ENCODE measurements around the gene ATG101. TPM values are rescaled to one million over a fixed set of nuclear protein-coding genes. Genes with fewer than 3 reads are reported as not detected.

Gene ATG101
- polyA plus RNA-seq, 1 of the 3 experiments (the other 2 are of a cell fraction): 160 TPM

- peaks cover 0 to 38% of the 10 kb centered on the region in 2 experiments for H3K36me3 ChIP-seq (replicated peaks in 1 of 2; ENCODE audit: control insufficient read depth in 1 of 2, insufficient read depth in 2 of 2, low read length in 1 of 2)
These were observed 8.5 kb downstream of the ATG101 start for GRCh38 chr12:52078276-52078675.

GRCh38 chr12:52079576-52080402, 10.0 kb downstream of the ATG101 start, which contains the start of gene SMIM41:
TSS of gene SMIM41 (plus strand) at chr12:52079704. CDS start at chr12:52079780, 76 bp downstream.
- no peak within 1 kb of the TSS for H3K4me2 ChIP-seq
- ChIA-PET CTCF (interaction anchor here (0.7 to 24.8 kb wide), 7 partner anchors 8 to 142 kb away, joined by 3 to 949 read pairs (median 3); partner anchors contain the start of gene ATG101), POLR2A (interaction anchor here (1.0 kb wide), 1 partner anchor 47 kb away, joined by 3 read pairs; no protein-coding TSS in a partner anchor)
- TF ChIP-seq SIN3A (IDR thresholded peaks at IDR 0.05; ENCODE audit: borderline replicate concordance, low read depth, low read length) (no peak), USF2 (IDR thresholded peaks at IDR 0.05; ENCODE audit: borderline replicate concordance, low read depth, low read length) (no peak), GATA2 (CRISPR knock-in tag; IDR thresholded peaks at IDR 0.05) (no peak), NRF1 (IDR thresholded peaks at IDR 0.05; ENCODE audit: low read depth, low read length) (no peak), JUND (IDR thresholded peaks at IDR 0.05) (no peak), MAX (IDR thresholded peaks at IDR 0.05; ENCODE audit: low read depth) (no peak)
- H3F3A ChIP-seq (replicated peaks; ENCODE audit: insufficient read depth): no peaks in the 10 kb centered on the region
- H3K9me3 ChIP-seq: no peaks in the 10 kb centered on the region
- peak within 1 kb of the TSS in 1 of 2 experiments; percentile 16; a peak in 1 of 4 replicates for H3K27ac ChIP-seq (ENCODE audit: low read depth in 2 of 2, low read length in 1 of 2)
- H2AFZ ChIP-seq (ENCODE audit: low read depth): no peak within 1 kb of the TSS
- peaks cover 0 to 27% of the 10 kb centered on the region in 2 experiments for H3K36me3 ChIP-seq (replicated peaks in 1 of 2; ENCODE audit: control insufficient read depth in 1 of 2, insufficient read depth in 2 of 2, low read length in 1 of 2)
- H3K27me3 ChIP-seq (ENCODE audit: insufficient read depth): no peaks in the 10 kb centered on the region
- no peak within 1 kb of the TSS for H3K4me3 ChIP-seq (ENCODE audit: low read depth in 2 of 2, low read length in 1 of 2)
- H3K9ac ChIP-seq: no peak within 1 kb of the TSS
- DNase-seq: no peak
- peaks cover 38% of the 10 kb centered on the region for H4K20me1 ChIP-seq (ENCODE audit: insufficient read depth)
- H3K9me2 ChIP-seq: no peaks in the 10 kb centered on the region
- peaks cover 23% of the 10 kb centered on the region for H3K79me2 ChIP-seq (ENCODE audit: insufficient read depth)
- peaks cover 0 to 28% of the 10 kb centered on the region in 2 experiments; a peak in 1 of 4 replicates for H3K4me1 ChIP-seq (ENCODE audit: control insufficient read depth in 1 of 2, insufficient read depth in 2 of 2, low read depth in 1 of 2, low read length in 1 of 2)
- 97% methylated on average over 41 of the region's 87 CpGs for WGBS (ENCODE audit: low lambda C conversion rate)

More at GRCh38 chr12:52078276-52078675, 8.5 kb downstream of the ATG101 start:
- Histone ChIP-seq H3K9me2 (no peaks in the 10 kb centered on the region), H3K9ac (no peak overlapping the region), H3K4me2 (no peak overlapping the region), H4K20me1 (ENCODE audit: insufficient read depth) (peaks cover 53% of the 10 kb centered on the region), H3K79me2 (ENCODE audit: insufficient read depth) (peaks cover 38% of the 10 kb centered on the region), H2AFZ (ENCODE audit: low read depth) (no peak overlapping the region), H3K9me3 (no peaks in the 10 kb centered on the region), H3K27me3 (ENCODE audit: insufficient read depth) (no peaks in the 10 kb centered on the region), H3K4me3 (ENCODE audit: low read depth in 2 of 2, low read length in 1 of 2) (no peak overlapping the region), H3K4me1 (ENCODE audit: control insufficient read depth in 1 of 2, insufficient read depth in 2 of 2, low read depth in 1 of 2, low read length in 1 of 2) (peaks cover 0 to 34% of the 10 kb centered on the region in 2 experiments; a peak in 1 of 4 replicates), H3K27ac (ENCODE audit: low read depth in 2 of 2, low read length in 1 of 2) (no peak overlapping the region), H3F3A (replicated peaks; ENCODE audit: insufficient read depth) (no peaks in the 10 kb centered on the region)
- TF ChIP-seq REST (IDR thresholded peaks at IDR 0.05; ENCODE audit: low read depth, low read length) (peak; percentile 84), GABPA (IDR thresholded peaks at IDR 0.05; ENCODE audit: low read depth) (no peak)
- ChIA-PET POLR2A (no interaction called here), CTCF (interaction anchor here (7.2 to 24.8 kb wide), 2 partner anchors 7 to 44 kb away, joined by 61 to 949 read pairs; partner anchors contain the start of gene ATG101)
- no peak for DNase-seq
- WGBS (ENCODE audit: low lambda C conversion rate): 100% methylated on average over 1 of the region's 3 CpGs

Measured in SK-N-SH (cell line).